Measurements from ENCODE around the gene PDZK1IP1.

PDZK1IP1 gene

GRCh38 chr1:47190509-47190855 lies 646 bp upstream of the PDZK1IP1 start:
- DNase-seq (ENCODE audit: low read depth in 1 of 2, low spot score in 1 of 2) = no peak
- no peak overlapping the region for H3K4me3 ChIP-seq (replicated peaks; ENCODE audit: insufficient read depth, low read length)
- H3K27me3 ChIP-seq (ENCODE audit: insufficient read depth, poor library complexity, severe bottlenecking) = no peaks in the 10 kb centered on the region
- H3K27ac ChIP-seq (replicated peaks) = no peak overlapping the region
- no peak for TF ChIP-seq POLR2AphosphoS5 (IDR thresholded peaks at IDR 0.05; ENCODE audit: low read depth)
- TF ChIP-seq GABPA (IDR thresholded peaks at IDR 0.05; ENCODE audit: low read depth) = no peak
- no peak for TF ChIP-seq CTCF (IDR thresholded peaks at IDR 0.05; ENCODE audit: insufficient read depth, low read length)
- no peak for TF ChIP-seq REST (IDR thresholded peaks at IDR 0.05; ENCODE audit: insufficient replicate concordance, low read depth)
- TF ChIP-seq SPI1 (IDR thresholded peaks at IDR 0.05; ENCODE audit: borderline replicate concordance, low read depth) = no peak

- TF ChIP-seq CTCF (IDR thresholded peaks at IDR 0.05; ENCODE audit: insufficient read depth, low read length) (no peak), GABPA (IDR thresholded peaks at IDR 0.05; ENCODE audit: low read depth) (no peak), POLR2AphosphoS5 (IDR thresholded peaks at IDR 0.05; ENCODE audit: low read depth) (no peak), SPI1 (IDR thresholded peaks at IDR 0.05; ENCODE audit: borderline replicate concordance, low read depth) (no peak), REST (IDR thresholded peaks at IDR 0.05; ENCODE audit: insufficient replicate concordance, low read depth) (no peak)
- H3K27ac ChIP-seq (replicated peaks) = no peak overlapping the region
- no peak for DNase-seq (ENCODE audit: low read depth in 1 of 2, low spot score in 1 of 2)
- H3K27me3 ChIP-seq (ENCODE audit: insufficient read depth, poor library complexity, severe bottlenecking) = no peaks in the 10 kb centered on the region
- H3K4me3 ChIP-seq (replicated peaks; ENCODE audit: insufficient read depth, low read length) = no peak overlapping the region
These were observed 748 bp downstream of the PDZK1IP1 start for GRCh38 chr1:47188791-47189785.

- TF ChIP-seq GABPA (IDR thresholded peaks at IDR 0.05; ENCODE audit: low read depth) (no peak), SPI1 (IDR thresholded peaks at IDR 0.05; ENCODE audit: borderline replicate concordance, low read depth) (no peak), REST (IDR thresholded peaks at IDR 0.05; ENCODE audit: insufficient replicate concordance, low read depth) (no peak), POLR2AphosphoS5 (IDR thresholded peaks at IDR 0.05; ENCODE audit: low read depth) (no peak), CTCF (IDR thresholded peaks at IDR 0.05; ENCODE audit: insufficient read depth, low read length) (no peak)
These were observed 1.9 kb downstream of the PDZK1IP1 start for GRCh38 chr1:47187926-47188250.

More at GRCh38 chr1:47187926-47188250, 1.9 kb downstream of the PDZK1IP1 start:
- H3K4me3 ChIP-seq (replicated peaks; ENCODE audit: insufficient read depth, low read length) = no peak overlapping the region
- H3K27me3 ChIP-seq (ENCODE audit: insufficient read depth, poor library complexity, severe bottlenecking) = no peaks in the 10 kb centered on the region
- DNase-seq (ENCODE audit: low read depth in 1 of 2, low spot score in 1 of 2) = no peak
- H3K27ac ChIP-seq (replicated peaks) = no peak overlapping the region
